Activated gamma-delta T cell (primary cell): ENCODE data around the gene SMIM28.
A peak's percentile ranks its signal among the peaks of the same experiment; 100 is the strongest.

Experiments used
- DNase-seq: peaks from one replicate; lab custom pipeline; 2025; lab: John Stamatoyannopoulos, UW

The SMIM28 gene

GRCh38 chr6:138374230-138374629 is 3.5 kb upstream of the SMIM28 start:
- no peak for DNase-seq

GRCh38 chr6:138374815-138375214 is 2.9 kb upstream of the SMIM28 start:
- DNase-seq, result no peak

DNA sequence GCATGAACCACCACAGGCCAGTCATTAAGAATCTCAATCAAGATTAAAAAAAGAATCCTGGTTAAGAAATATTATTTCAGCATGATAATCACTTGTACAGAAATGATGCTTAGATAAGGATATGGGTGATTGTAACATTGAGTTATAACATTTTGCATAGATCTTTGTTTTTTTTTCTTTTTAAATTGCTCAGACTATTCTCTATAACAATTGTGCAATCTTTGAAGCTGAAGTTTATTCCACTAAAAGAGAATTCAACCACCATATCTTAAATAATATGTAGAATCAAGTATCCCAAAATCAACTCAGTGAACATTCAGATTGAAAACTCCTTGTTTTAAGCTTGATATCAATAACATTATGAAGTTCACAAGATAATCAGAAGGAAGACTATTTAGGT is 663 bp upstream of the SMIM28 start:
- DNase-seq, result no peak

DNA sequence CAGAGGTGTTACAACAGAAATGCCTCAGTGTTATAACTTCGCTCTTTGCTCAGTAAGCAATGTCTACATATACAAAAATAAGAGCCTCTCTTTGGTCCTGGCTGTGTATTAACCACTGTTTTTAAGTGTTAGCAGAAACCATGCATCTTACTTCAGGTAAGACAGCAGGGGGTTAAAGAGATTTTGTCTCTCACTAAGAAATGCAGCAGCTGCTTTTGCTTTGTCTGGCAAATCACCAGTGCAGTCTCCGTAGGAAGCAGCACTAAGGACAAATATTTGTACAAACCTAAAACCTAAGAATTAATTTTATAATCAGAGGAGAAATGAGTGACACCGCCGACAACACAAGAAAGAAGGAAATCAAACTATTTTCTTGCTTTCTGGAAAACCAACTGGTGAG is 758 bp downstream of the SMIM28 start:
- no peak for DNase-seq

DNA sequence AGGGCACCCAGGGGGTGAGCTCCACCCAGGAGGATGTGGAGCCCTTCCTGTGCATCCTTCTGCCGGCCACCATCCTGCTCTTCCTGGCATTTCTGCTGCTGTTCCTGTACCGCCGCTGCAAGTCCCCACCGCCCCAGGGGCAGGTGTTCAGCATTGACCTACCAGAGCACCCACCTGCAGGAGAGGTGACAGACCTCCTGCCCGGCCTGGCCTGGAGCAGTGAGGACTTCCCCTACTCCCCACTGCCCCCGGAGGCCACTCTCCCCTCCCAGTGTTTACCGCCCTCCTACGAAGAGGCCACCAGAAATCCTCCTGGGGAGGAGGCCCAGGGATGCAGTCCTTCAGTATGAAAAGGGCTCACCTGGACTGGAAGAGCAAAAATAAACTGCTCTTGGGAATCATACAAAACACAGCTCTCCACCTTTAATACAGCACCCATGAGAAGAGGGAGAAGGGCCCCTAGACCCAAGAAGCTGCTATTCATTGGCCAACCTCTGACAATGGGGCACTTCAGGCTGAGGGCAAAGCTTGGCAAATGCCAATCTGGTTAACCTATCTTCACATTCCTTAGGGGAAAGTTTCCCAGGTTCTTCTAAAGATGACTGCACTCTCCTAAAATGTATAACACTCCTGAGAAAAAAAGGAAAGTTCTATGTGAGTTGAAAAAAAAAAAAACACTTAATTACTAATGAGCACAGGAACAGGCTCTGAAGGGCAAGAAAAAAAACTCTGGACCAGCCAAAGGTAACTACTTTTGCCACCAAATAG is 5.0 kb downstream of the SMIM28 start:
- no peak for DNase-seq

- DNase-seq, result no peak
Observed at GRCh38 chr6:138383776-138384175, 6.1 kb downstream of the SMIM28 start.

GRCh38 chr6:138386897-138387296 is 9.2 kb downstream of the SMIM28 start:
- no peak for DNase-seq

DNA sequence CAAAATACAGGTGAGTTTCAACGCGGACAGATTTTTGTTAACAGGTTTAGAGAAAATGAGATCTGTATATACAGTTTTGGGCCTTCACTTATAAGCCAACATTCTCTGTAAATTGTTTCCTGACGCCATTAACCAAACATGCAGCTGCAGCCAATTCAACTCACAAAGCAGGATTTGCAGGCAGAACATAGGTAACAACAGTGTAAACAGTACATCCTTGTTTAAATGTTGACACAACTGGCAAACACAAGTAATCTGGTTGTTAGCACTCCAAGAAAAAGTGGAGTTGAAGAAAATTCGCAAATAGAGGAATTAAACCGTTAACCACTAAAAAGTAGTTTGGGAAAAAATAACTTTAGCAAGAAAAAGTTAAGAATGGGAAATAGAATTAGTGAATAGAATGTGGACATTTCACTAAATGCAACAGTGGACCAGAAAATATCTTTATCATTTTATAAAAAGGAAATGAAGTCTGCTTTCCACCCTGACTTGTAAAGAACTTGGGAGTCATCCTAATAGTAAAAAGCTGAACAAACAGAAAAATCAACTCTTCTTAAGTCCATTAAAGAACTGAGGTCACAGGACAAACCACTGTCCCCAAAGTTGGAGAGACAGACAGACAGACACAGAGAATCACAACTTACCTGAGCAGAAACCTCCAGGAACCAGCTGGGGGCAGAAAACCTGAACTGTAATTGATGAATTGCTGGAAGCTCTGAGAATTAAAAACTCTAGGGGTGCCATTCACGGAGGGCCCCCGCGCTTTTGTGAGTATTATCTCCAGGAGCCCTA is 10.1 kb downstream of the SMIM28 start:
- DNase-seq, result no peak

GRCh38 chr6:138389551-138389950 is 11.8 kb downstream of the SMIM28 start:
- DNase-seq, result no peak

DNA sequence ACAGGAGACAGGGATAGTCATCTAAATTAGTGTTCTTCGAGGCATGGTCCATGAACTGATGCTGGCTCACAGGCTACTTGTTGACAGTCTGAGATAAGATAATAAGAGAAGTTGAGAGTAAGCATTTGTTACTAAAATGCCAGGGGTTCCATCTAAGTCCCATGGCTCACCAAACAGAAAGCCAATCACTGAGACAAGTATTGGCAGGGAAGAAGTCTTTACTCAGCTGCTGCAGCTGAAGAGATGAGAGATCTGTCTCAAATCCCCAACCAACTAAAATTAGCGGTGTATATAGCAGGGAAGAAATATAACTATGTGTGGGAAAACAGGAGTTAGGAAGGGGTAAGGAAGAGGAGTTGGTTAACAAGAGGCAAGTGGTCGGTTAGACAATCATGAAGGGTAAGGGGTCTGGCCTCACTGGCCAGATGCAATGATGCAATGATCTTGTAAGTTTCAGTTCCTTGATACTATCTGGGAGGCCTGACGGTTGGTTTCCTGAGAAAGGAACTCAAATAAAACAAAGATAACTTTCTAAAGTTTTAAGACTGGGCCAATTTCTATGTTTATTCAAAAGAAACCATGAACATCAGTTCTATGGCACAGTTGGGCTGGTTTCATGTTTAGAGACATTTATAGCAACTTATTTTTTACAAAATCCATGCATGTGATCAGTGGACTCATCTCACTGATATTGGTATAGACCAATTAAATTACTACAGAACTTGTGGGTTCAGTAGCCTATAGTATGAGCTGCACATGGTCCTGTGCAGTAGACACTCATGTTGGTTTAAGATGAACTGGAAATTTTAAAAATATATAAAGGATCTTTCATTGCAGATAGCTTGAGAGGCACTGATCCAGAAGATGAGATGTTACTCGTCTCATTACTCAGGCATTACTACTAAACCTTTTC is 16.4 kb downstream of the SMIM28 start:
- DNase-seq, result no peak

DNA sequence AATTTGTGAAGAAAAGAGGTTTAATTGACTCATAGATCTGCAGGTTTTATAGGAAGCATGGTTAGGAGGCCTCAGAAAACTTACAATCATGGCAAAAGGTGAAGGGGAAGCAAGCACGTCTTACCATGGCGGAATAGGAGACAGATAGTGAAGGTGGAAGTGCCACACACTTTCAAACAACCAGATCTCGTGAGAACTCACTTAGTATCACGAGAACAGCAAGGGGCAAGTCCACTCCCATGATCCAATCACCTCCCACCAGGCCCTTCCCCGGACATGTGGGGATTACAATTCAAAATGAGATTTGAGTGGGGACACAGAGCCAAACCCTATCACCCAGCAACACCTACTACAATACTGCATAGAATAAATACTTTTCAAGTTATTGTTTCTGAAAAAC is 19.0 kb downstream of the SMIM28 start:
- DNase-seq, result no peak

- no peak for DNase-seq
Observed at GRCh38 chr6:138397128-138398122, 19.7 kb downstream of the SMIM28 start.

DNA sequence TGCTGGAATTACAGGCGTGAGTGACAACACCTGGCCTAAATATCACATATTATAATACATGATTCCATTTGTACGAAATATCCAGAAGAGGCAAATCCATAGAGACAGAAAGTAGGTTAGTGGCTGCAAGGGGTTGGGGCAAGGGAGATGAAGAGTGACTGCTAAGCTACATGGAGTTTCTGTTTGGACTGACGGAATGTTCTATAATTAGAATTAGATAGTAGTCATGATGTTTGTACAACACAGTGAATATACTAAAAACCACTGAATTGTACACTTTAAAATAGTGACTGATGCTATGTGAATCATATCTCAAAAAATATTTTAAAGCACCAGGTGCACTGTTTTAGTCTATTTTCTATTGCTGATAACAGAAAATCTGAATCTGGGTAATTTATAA is 22.6 kb downstream of the SMIM28 start:
- no peak for DNase-seq

GRCh38 chr6:138401960-138402837 is 24.5 kb downstream of the SMIM28 start:
- DNase-seq, result no peak

- no peak for DNase-seq
Observed at GRCh38 chr6:138402838-138403187, 25.1 kb downstream of the SMIM28 start.

DNA sequence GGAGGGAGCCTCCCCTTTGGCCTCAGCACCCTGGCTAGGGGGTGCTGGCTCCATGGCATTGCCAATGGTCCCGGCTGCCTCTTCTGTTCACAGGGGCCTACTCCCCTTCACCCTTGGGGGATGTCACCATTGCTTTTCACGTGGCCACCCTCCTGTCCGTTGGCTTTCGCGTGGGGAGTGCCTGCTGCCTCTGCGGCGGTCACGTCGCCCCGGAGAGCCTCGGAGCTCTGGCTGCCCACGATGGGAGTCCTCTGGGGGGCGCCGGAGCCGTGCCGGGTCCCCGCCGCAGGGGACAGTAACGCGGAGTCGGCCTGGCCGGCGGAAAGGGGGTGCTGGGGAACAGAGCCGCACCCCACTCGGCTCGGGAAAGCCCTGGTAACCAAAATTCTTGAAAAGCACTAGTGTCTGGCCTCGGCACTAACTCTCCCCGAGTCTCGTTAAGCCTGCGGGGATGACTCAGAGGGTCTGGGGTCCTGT is 25.7 kb downstream of the SMIM28 start:
- peak; percentile 21 for DNase-seq

- peak; percentile 76 for DNase-seq
Observed at GRCh38 chr6:138403801-138404665, 26.3 kb downstream of the SMIM28 start, which contains the start of gene HEBP2. TSS of gene HEBP2 (plus strand) at chr6:138404223. CDS start at chr6:138404496, 273 bp downstream.

DNA sequence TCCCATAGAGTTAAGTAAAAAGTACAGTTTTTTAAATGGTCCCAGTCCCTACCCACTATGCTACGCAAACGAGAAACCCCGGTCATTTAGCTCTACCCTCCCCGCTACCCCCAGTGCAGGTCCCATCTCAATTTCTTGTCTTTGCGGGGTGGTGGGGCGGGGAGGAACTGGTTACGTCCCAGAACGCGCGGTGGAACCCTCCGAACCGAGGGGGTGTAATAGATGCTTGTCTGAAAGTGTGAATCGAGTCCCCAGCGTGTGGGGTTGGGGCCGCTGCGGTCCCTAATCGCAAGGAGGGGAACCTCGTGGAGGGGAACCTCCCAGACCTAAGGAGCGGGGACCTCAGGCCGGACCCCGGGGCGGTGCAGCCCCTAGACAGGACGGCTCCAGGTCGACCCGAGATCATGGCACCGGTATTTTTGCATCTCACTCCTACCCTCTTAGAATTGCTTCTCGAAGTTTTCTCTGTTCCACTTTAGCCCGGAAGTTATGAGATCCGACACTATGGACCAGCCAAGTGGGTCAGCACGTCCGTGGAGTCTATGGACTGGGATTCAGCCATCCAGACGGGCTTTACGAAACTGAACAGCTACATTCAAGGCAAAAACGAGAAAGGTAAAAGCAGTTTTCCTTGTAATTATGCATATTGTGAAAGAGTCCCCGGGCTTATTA is 27.1 kb downstream of the SMIM28 start:
- DNase-seq, result no peak
